HG02973 (cell line): Measurements from ENCODE around the gene SCIN.
"Not testable (repeated sequence)": the region's sequence is repeated elsewhere in the genome, so short reads cannot be mapped to it uniquely, and the experiment has no call there.

ENCODE experiments used
- ATAC-seq: cut with Tn5 transposase; IDR thresholded peaks from one replicate; pipeline ENCODE4 v1.9.1; 2021; ENCODE audit warnings: moderate library complexity; ENCODE audit not compliant: unreplicated experiment

SCIN gene

GRCh38 chr7:12686234-12686890 lies 115.8 kb downstream of the SCIN start:
- peak; percentile 82 for ATAC-seq

- peak; percentile 78 for ATAC-seq
These were observed 116.6 kb downstream of the SCIN start, which contains the start of gene ARL4A for GRCh38 chr7:12686891-12687717. Gene ARL4A (plus strand): TSS chr7:12687633. CDS start chr7:12688255, 622 bp downstream.

GRCh38 chr7:12687718-12688171 lies 117.2 kb downstream of the SCIN start:
- ATAC-seq: no peak

GRCh38 chr7:12688485-12689170 lies 118.1 kb downstream of the SCIN start:
- not testable (repeated sequence) for ATAC-seq

DNA sequence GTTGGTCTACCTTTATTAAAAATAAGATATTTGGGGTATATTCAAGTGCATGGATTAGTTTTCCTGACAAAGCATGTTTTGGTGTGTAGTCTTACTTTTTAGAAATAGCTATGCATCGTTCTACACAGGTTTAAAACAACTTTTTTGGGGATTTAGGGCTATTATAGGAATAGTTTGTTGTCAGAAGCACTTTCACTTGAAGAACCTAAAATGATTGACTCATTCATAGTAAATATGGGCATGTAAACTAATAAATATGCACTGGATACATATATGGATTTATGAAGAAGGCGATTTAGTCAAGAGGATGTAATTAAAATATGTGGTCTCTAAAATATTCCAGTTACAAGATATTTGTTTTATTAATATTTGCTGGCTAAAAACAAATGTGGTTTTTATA lies 118.9 kb downstream of the SCIN start:
- ATAC-seq: no peak

- ATAC-seq: no peak
These were observed 119.7 kb downstream of the SCIN start for GRCh38 chr7:12690041-12690878.

DNA sequence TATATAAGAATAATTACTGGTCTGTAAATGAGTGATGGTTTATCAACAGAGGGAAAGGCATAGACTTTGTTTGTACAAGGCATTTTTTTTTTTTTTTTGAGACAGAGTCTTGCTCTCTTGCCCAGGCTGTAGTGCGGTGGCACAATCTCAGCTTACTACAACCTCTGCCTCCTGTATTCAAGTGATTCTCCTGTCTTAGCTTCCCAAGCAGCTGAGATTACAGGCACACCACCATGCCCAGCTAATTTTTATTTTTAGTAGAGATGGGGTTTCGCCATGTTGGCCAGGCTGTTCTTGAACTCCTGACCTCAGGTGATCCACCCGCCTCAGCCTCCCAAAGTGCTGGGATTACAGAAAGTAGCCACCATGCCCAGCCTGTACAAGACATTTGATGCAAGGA lies 120.9 kb downstream of the SCIN start:
- ATAC-seq: not testable (repeated sequence)

DNA sequence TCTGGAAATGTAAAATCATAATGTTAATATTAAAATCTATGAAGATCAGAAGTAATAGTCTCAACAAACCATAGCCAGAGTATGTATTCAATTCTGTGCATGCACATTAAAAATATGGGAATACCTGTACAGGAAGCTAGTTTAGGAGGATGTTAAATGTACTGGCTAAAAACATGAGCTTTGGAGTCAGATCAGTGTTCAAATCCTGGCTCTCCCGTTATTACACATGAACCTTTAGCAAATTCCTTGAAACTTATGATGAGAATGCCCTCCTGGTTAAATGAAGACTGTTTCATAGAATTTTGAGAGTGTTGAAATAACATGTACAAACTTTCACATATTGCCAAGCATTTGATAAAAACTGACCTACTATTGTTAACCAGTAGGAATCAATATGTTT lies 121.5 kb downstream of the SCIN start:
- ATAC-seq: no peak

GRCh38 chr7:12692479-12693259 lies 122.1 kb downstream of the SCIN start:
- no peak for ATAC-seq

DNA sequence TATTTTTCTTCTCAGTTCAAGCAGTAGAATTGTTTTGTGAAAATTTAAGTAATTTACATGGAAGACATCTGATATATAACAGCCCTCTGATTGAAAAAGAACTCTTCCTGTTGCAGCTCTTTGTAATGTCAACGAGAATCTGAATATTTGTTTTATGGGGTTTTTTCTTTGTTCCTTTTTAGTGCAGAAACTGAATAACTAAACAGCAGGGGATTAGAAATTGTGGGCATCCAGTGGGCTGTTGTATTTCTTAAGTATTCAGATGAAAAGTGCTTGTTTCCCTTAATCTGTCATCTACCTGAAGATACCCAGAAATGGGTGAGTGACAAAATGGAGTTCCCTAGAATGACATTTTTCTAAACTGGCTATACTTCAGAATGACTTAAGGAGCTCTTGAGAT lies 124.3 kb downstream of the SCIN start:
- no peak for ATAC-seq

DNA sequence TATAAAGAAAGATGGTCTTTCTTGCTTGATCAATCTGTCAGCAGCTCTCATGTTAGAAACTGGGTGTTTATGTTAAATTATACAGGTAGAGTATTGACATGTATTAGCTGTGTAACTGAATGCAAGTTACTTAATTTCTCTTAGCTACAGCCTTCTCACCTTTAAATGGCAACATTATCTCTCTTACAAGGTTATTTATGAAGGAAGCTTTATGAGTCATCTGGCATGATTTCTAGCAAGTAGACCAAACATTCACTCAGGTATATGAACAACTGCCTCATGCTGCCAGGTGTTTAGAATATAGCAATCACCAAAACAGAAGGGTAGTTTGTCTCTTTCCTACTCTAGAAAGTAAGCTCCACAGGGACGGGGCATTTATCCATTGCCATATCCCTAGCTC lies 125.4 kb downstream of the SCIN start:
- ATAC-seq: no peak

DNA sequence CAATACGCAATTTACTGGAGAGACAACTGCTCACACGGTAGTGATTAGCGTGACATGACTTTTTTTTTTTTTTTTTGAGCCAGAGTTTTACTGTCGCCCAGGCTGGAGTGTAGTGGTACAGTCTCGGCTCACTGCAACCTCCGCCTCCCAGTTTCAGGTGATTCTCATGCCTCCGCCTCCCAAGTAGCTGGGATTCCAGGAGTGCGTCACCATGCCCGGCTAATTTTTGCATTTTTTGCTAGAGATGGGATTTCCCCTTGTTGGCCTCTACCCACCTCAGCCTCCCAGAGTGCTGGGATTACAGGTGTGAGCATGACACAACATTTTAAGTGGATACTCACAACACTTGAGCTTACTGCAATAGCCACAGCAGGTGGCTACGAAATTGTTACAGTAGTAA lies 128.8 kb downstream of the SCIN start:
- no peak for ATAC-seq

GRCh38 chr7:12701433-12701832 lies 130.9 kb downstream of the SCIN start:
- no peak for ATAC-seq

DNA sequence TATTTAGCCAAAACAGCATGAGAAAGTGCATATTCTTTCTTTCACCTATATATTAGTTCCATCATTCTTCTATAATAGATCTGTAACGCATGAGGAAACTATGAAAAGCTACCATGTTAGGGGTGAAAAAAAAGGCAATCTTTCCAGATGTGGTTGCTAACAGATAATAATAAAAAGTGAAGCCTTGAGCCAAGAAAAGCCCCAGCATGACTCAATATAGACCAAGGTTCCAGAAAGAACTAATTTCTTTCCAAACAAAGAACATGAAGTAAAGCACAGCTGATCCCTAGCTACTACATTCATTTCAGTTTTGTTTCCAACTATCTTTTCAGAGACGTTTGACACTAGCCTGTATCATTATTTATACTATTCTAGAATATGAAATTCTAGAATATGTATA lies 133.4 kb downstream of the SCIN start:
- ATAC-seq: no peak

DNA sequence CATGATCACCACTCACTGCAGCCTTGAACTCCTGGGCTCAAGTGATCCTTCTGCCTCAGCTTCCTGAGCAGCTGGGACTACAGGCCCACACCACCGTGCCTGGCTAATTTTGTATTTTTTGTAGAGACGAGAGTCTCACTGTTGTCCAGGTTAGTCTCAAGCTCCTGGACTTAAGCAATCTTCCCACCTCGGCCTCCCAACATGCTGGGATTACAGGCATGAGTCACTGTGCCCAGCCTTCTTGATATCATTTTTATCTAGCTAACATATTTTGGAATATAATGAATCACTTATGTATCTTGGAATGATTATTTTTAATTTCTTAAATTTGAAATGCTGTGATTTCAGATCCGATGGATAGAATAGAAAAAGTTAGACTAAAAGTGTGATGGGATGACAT lies 135.4 kb downstream of the SCIN start:
- no peak for ATAC-seq

DNA sequence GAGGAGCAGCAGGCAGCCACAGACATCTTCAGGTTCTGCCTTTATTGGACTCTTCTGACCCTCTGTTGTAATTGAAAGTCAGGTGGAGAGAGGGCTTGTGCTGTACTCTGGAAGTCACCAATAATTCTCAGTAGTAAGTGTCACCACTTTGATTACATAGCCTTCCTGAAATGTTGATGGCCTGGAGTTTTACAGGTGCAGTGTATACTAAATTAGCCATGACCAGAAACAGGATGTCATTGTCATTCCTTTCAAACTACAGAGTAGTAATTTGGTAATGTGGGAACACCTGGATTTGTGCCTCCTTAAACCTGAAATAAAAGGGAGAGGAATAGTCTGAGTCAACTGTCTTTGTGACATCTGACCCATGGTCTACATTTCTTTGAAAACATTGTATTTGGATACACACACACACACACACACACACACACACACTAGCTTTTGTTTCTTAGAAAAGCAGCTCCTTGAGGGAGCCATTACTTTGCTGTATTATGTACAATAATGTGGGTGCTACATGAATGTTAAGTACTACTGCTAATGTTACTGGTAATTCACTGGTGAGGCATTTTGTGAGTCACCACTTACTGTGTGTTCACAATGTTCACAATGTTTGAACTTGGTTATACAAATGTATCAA lies 136.5 kb downstream of the SCIN start:
- no peak for ATAC-seq

- no peak for ATAC-seq
These were observed 137.8 kb downstream of the SCIN start for GRCh38 chr7:12708314-12708713.
